Measurements from ENCODE around the gene LRRC8D.

GRCh38 chr1:89911191-89911991 is 90.6 kb downstream of the LRRC8D start:
- TF ChIP-seq, protein P1, sequence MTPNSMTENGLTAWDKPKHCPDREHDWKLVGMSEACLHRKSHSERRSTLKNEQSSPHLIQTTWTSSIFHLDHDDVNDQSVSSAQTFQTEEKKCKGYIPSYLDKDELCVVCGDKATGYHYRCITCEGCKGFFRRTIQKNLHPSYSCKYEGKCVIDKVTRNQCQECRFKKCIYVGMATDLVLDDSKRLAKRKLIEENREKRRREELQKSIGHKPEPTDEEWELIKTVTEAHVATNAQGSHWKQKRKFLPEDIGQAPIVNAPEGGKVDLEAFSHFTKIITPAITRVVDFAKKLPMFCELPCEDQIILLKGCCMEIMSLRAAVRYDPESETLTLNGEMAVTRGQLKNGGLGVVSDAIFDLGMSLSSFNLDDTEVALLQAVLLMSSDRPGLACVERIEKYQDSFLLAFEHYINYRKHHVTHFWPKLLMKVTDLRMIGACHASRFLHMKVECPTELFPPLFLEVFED (CRISPR knock-in tag; conservative IDR thresholded peaks at IDR 0.05) = no peak
- no peak for TF ChIP-seq BRCA1 (IDR thresholded peaks at IDR 0.05)
- TF ChIP-seq BRCA1 (CRISPR knock-in tag; IDR thresholded peaks at IDR 0.05) = no peak
- TF ChIP-seq CC2D1A (IDR thresholded peaks at IDR 0.05) = no peak
- TF ChIP-seq SMC3 (conservative IDR thresholded peaks at IDR 0.05; ENCODE audit: insufficient read depth, low read depth, low read length) = no peak
- TF ChIP-seq EZH2 (IDR thresholded peaks at IDR 0.05; ENCODE audit: borderline replicate concordance, low read depth, low read length) = no peak
- TF ChIP-seq ZNF140 (CRISPR knock-in tag; IDR thresholded peaks at IDR 0.05) = no peak
- no peak for TF ChIP-seq SMARCC2 (IDR thresholded peaks at IDR 0.05; ENCODE audit: low read depth)
- TF ChIP-seq, protein P2, sequence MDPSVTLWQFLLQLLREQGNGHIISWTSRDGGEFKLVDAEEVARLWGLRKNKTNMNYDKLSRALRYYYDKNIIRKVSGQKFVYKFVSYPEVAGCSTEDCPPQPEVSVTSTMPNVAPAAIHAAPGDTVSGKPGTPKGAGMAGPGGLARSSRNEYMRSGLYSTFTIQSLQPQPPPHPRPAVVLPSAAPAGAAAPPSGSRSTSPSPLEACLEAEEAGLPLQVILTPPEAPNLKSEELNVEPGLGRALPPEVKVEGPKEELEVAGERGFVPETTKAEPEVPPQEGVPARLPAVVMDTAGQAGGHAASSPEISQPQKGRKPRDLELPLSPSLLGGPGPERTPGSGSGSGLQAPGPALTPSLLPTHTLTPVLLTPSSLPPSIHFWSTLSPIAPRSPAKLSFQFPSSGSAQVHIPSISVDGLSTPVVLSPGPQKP (CRISPR knock-in tag; IDR thresholded peaks at IDR 0.05) = no peak
- TF ChIP-seq CTCF (IDR thresholded peaks at IDR 0.05 in 2 of 3, conservative IDR thresholded peaks at IDR 0.05 in 1 of 3; ENCODE audit: insufficient read depth in 2 of 3, low read depth in 1 of 3, low read length in 3 of 3) = no peak
- TF ChIP-seq POLR2A (conservative IDR thresholded peaks at IDR 0.05) = no peak
- TF ChIP-seq CEBPB (tag; IDR thresholded peaks at IDR 0.05) = no peak
- TF ChIP-seq ASH1L (IDR thresholded peaks at IDR 0.05; ENCODE audit: borderline replicate concordance, low read depth, partially characterized antibody) = no peak
- no peak for TF ChIP-seq USF1 (CRISPR knock-in tag; IDR thresholded peaks at IDR 0.05)
- TF ChIP-seq ARNT (IDR thresholded peaks at IDR 0.05) = no peak
